HUES6 (cell line): ENCODE measurements around the gene XRCC3.
"Not testable (repeated sequence)": the region's sequence is repeated elsewhere in the genome, so short reads cannot be mapped to it uniquely, and the experiment has no call there.

ENCODE experiments used
- H3K27ac ChIP-seq: 2 replicates; pipeline ENCODE4 v1.7.0; 2013; ENCODE audit warnings: low read depth, mild to moderate bottlenecking, low read length, inconsistent platforms
- H3K27me3 ChIP-seq: 2 replicates; pipeline ENCODE4 v1.6.1; 2013; ENCODE audit warnings: low read length; ENCODE audit not compliant: control insufficient read depth, insufficient read depth
- H3K36me3 ChIP-seq: 2 replicates; pipeline ENCODE4 v1.6.1; 2013; ENCODE audit warnings: low read length; ENCODE audit not compliant: control insufficient read depth, insufficient read depth
- H3K4me1 ChIP-seq: 2 replicates; pipeline ENCODE4 v1.6.1; 2013; ENCODE audit warnings: low read length; ENCODE audit not compliant: control insufficient read depth, insufficient read depth
- H3K4me3 ChIP-seq: 2 replicates; pipeline ENCODE4 v1.5.1; 2013; ENCODE audit warnings: low read depth, low read length
- H3K9ac ChIP-seq: one replicate; pipeline ENCODE4 v1.6.1; 2013; ENCODE audit warnings: mild to moderate bottlenecking, low read length
- H3K9me3 ChIP-seq: 2 replicates; pipeline ENCODE4 v1.6.1; 2013; ENCODE audit warnings: low read depth, low read length; ENCODE audit not compliant: control insufficient read depth, insufficient read depth

Gene XRCC3

DNA sequence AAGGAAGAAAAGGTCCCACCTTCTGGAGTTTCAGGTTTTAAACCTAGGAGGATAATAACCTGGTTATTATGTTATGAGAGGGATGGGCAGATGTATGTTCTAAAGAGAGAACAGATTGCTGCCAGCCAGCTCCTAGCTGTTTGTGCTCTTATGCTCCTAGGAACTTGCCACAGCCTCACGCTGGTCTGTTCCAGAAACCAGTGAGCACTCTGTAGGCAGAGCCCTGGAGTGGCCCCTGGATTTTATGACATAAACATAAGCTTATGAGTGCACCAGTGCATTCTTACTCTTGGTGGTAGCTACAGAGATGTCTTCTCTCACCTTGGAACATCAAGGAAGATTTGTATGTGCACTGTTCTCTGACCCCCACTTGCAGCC is 58.5 kb downstream of the XRCC3 start:
- H3K4me1 ChIP-seq = no peaks in the 10 kb centered on the region
- peaks cover 70% of the 10 kb centered on the region for H3K36me3 ChIP-seq
- H3K27ac ChIP-seq = no peak overlapping the region
- no peak overlapping the region for H3K9ac ChIP-seq
- H3K9me3 ChIP-seq = no peaks in the 10 kb centered on the region
- H3K4me3 ChIP-seq = no peak overlapping the region
- no peaks in the 10 kb centered on the region for H3K27me3 ChIP-seq

DNA sequence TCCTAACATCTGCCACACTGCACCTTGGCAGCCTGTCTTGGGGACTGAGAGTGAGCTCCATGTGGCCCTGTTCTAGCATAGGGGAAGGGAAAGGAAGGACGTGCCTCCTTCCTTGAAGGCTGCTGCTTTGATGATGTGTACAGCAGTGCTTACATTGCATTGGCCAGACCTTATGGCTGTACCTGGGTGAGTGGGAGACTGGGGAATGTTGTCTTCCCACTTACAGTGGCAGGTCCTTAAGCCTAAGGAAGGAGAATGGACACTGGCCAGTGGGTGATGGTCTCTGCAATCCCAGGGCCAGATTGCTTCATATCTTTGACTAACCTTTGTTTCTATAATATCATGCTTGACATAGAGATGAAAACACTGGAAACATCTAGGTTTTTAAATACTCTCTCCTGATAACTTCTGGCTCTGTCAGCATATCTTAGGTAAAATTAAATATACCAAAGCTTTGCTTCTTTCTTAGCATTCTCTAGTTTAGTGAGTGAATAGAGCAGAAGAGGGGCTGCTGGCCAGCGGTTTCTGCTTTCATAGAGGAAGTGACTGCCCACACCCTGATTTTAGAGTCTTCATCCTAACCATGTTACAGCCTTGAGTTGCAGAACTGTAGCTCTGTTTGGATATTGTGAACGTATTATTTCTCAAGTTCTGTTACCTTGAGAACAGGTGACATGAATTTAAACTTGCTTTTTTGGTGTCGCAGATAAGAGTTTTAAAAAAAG is 59.1 kb downstream of the XRCC3 start:
- Histone ChIP-seq H3K36me3 (peaks cover 65% of the 10 kb centered on the region), H3K27me3 (no peaks in the 10 kb centered on the region), H3K9ac (no peak overlapping the region), H3K4me3 (no peak overlapping the region), H3K4me1 (no peaks in the 10 kb centered on the region), H3K9me3 (no peaks in the 10 kb centered on the region), H3K27ac (no peak overlapping the region)

DNA sequence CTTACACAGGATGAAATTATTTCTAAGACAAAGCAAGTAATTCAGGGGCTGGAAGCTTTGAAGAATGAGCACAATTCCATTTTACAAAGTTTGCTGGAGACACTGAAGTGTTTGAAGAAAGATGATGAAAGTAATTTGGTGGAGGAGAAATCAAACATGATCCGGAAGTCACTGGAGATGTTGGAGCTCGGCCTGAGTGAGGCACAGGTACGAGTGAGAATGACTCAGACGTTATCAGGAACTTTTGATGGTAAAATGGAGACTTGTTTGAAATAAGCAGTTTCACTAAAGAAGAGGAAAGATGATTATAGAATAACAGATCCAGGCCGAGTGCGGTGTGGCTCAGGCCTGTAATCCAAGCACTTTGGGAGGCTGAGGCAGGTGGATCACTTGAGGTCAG is 60.6 kb downstream of the XRCC3 start:
- H3K4me3 ChIP-seq = no peak overlapping the region
- H3K27ac ChIP-seq = no peak overlapping the region
- no peaks in the 10 kb centered on the region for H3K27me3 ChIP-seq
- no peaks in the 10 kb centered on the region for H3K9me3 ChIP-seq
- H3K4me1 ChIP-seq = no peaks in the 10 kb centered on the region
- H3K36me3 ChIP-seq = peaks cover 54% of the 10 kb centered on the region
- no peak overlapping the region for H3K9ac ChIP-seq

DNA sequence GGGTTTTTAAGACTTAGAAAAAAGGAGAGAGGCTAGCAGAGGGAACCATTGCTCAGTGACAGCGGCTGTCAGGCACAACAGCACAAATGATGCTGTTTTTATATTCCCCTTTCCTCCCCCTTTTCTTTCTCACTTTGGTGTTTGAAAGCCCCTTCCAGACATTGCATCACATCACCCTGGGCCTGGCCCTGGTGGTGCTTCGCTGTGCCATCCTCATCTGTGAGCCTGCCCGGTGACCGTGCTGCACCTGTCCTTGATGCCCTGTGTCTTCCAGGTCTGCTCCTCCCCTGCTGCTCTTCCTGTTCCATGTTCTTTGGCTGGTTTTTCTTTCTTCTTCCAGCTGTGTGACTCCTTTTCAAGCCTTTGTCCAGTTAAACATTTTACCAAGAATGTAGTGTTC is 61.4 kb downstream of the XRCC3 start:
- Histone ChIP-seq H3K36me3 (peaks cover 47% of the 10 kb centered on the region), H3K9ac (no peak overlapping the region), H3K4me3 (no peak overlapping the region), H3K4me1 (no peaks in the 10 kb centered on the region), H3K27ac (no peak overlapping the region), H3K9me3 (no peaks in the 10 kb centered on the region), H3K27me3 (no peaks in the 10 kb centered on the region)

DNA sequence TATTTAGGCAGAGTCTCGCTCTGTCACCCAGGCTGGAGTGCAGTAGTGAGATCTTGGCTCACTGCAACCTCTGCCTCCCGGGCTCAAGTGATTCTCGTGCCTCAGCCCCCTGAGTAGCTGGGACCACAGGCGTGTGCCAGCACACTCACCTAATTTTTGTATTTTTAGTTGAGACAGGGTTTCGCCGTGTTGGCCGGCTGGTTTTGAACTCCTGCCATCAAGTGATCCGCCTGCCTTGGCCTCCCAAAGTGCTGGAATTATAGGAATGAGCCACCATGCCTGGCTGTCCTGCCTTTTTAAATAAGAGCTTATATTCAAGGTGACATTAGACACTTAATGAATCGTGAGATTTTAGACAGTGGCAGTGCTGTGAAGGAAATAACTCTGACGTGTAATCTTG is 61.9 kb downstream of the XRCC3 start:
- H3K27ac ChIP-seq = not testable (repeated sequence)

DNA sequence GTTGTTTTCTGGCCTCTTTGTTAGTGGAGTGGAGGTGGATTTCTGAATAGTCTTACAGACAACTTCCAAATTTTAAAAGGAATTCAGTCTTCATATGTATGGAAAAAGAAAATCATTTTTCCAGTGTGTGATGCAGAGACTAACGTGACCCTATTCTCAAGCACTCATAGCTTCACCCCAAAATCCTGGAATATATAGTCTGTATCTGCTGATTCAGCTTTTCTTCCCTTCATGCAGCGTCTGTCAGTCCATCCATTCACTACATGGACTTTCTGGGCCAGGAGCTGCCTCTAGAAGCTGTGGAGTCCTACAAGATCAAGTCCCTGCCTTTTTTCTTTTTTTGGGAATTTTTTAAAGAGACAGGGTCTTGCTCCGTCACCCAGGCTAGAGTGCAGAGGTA is 62.4 kb downstream of the XRCC3 start:
- no peak overlapping the region for H3K27ac ChIP-seq
- H3K36me3 ChIP-seq = peaks cover 43% of the 10 kb centered on the region
- H3K9ac ChIP-seq = no peak overlapping the region
- H3K9me3 ChIP-seq = no peaks in the 10 kb centered on the region
- no peaks in the 10 kb centered on the region for H3K4me1 ChIP-seq
- no peak overlapping the region for H3K4me3 ChIP-seq
- no peaks in the 10 kb centered on the region for H3K27me3 ChIP-seq

More for the DNA sequence above, 61.9 kb downstream of the XRCC3 start:
- H3K4me1 ChIP-seq, H3K4me3 ChIP-seq, H3K9me3 ChIP-seq, H3K9ac ChIP-seq, H3K27me3 ChIP-seq: not testable (repeated sequence)
- H3K36me3 ChIP-seq = peaks cover 46% of the 10 kb centered on the region

DNA sequence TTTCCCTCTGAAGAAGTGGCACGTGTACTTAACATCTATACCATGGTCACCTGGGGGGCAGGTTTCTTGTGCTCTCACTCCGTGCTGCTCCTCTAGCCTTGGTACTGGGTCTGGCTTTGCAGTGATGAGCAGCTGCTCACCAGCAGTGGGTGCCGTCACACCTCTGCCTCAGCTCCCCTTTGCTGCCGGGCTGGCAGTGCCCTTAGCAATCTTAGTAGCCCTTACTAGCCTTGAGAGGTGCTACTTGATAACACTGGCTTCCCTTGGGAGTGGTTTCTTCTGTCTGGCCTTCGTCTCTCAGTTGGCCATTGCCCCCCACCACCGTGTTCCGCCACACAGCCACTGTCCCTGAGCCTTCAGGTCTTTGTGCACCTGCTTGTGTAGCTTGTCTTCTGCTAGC is 63.7 kb downstream of the XRCC3 start:
- Histone ChIP-seq H3K27me3 (no peaks in the 10 kb centered on the region), H3K4me1 (no peaks in the 10 kb centered on the region), H3K36me3 (peaks cover 31% of the 10 kb centered on the region)

DNA sequence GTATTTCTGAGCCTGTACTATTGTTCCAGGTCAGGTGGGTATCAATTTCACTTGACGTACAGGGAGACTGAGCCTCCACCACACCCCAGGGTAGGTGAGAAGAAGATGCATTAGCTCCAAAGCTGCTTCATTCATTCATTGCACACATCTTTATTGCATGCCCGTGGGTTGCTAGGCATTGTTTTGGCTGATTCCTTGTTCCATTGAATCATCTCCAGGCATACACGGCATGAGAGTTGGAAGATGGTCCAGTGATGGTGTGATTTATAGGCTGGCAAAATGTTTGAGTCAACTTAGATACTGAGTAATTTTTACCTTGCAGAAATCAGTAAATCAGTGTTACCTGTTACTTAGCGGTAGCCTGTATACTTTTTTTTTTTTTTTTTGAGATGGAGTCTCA is 65.0 kb downstream of the XRCC3 start:
- no peak overlapping the region for H3K4me3 ChIP-seq
- H3K36me3 ChIP-seq = peaks cover 17% of the 10 kb centered on the region
- H3K27ac ChIP-seq = no peak overlapping the region
- no peaks in the 10 kb centered on the region for H3K9me3 ChIP-seq
- no peaks in the 10 kb centered on the region for H3K27me3 ChIP-seq
- no peaks in the 10 kb centered on the region for H3K4me1 ChIP-seq
- no peak overlapping the region for H3K9ac ChIP-seq

More for the DNA sequence above, 63.7 kb downstream of the XRCC3 start:
- Histone ChIP-seq H3K27ac (no peak overlapping the region), H3K9ac (no peak overlapping the region), H3K4me3 (no peak overlapping the region), H3K9me3 (no peaks in the 10 kb centered on the region)

DNA sequence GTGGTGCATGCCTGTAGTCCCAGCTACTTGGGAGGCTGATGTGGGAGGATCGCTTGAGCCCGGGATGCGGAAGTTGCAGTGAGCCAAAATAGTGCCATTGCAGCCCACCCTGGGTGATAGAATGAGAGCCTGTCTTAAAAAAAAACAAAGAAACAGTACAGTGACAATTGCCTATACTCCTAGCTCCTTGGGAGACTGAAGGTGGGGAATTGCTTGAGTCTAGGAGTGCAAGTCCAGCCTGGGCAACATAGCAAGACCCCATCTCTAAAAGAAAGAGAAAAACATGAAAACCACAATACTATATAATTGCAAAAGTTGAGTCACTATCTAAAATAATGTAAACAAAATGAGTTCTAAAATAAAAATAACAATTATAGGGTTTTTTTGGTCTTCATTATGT is 66.2 kb downstream of the XRCC3 start:
- H3K27me3 ChIP-seq = no peaks in the 10 kb centered on the region
- H3K9me3 ChIP-seq = no peaks in the 10 kb centered on the region
- peaks cover 5% of the 10 kb centered on the region for H3K36me3 ChIP-seq
- no peak overlapping the region for H3K27ac ChIP-seq
- H3K4me3 ChIP-seq = no peak overlapping the region
- H3K9ac ChIP-seq = no peak overlapping the region
- no peaks in the 10 kb centered on the region for H3K4me1 ChIP-seq
